SK-N-SH (cell line): ENCODE data around the gene HNRNPUL1. TPM values are rescaled to one million over a fixed set of nuclear protein-coding genes. Genes with fewer than 3 reads are reported as not detected.

ENCODE experiments used
- CTCF ChIA-PET: fragments of 300-600, 350-600 bp; formaldehyde crosslinking; extraction: SDS; loops from one replicate; lab custom pipeline; 2021; lab: Yijun Ruan, JAX
- POLR2A ChIA-PET: fragments of 350-600 bp; sonication (Branson Sonifier 250); formaldehyde crosslinking; extraction: SDS; loops from one replicate; lab custom pipeline; 2020; ENCODE audit warnings: antibody characterized with exemption, inconsistent platforms; lab: Yijun Ruan, JAX
- DNase-seq: peaks from one replicate; pipeline ENCODE4 v3.0.0; 2012
- H2AFZ ChIP-seq: fragments of 200-600 bp; sonication (generic); 2 replicates; pipeline ENCODE4 v1.8.1; 2016; ENCODE audit warnings: antibody characterized with exemption, mild to moderate bottlenecking, low read depth
- H3F3A ChIP-seq: fragments of 200-600 bp; sonication (generic); replicated peaks from 2 replicates; pipeline ENCODE3; 2016; ENCODE audit warnings: antibody characterized with exemption, mild to moderate bottlenecking; ENCODE audit not compliant: insufficient read depth
- H3K27ac ChIP-seq, 2 experiments: fragments of 200-500 bp in 1 of 2; fragments of 200-600 bp in 1 of 2; sonication (Bioruptor generic) in 1 of 2; sonication (generic), shearing (Covaris generic) in 1 of 2; 2 replicates each; pipeline versions ENCODE4 v1.5.1 to v1.6.1; 2014 to 2016; ENCODE audit warnings: low read depth in 2 of 2, inconsistent platforms in 1 of 2, low read length in 1 of 2, mild to moderate bottlenecking in 1 of 2, mixed read lengths in 1 of 2
- H3K27me3 ChIP-seq: fragments of 200-600 bp; sonication (generic), shearing (Covaris generic); 2 replicates; pipeline ENCODE4 v1.6.1; 2016; ENCODE audit warnings: mixed run types; ENCODE audit not compliant: insufficient read depth
- H3K36me3 ChIP-seq, 2 experiments: fragments of 200-500 bp in 1 of 2; fragments of 200-600 bp in 1 of 2; sonication (Bioruptor generic) in 1 of 2; sonication (generic) in 1 of 2; replicated peaks in 1 of 2; 2 replicates each; pipeline versions ENCODE3 to v1.5.1; 2014 to 2016; ENCODE audit warnings: low read length in 1 of 2, mild to moderate bottlenecking in 1 of 2; ENCODE audit not compliant: insufficient read depth in 2 of 2, control insufficient read depth in 1 of 2
- H3K4me1 ChIP-seq, 2 experiments: fragments of 200-500 bp in 1 of 2; fragments of 200-600 bp in 1 of 2; sonication (Bioruptor generic) in 1 of 2; sonication (generic), shearing (Covaris generic) in 1 of 2; 2 replicates each; pipeline versions ENCODE4 v1.5.1 to v1.6.1; 2014 to 2016; ENCODE audit warnings: low read depth in 1 of 2, low read length in 1 of 2, mixed run types in 1 of 2; ENCODE audit not compliant: insufficient read depth in 2 of 2, control insufficient read depth in 1 of 2
- H3K4me2 ChIP-seq: fragments of 200-600 bp; sonication (generic), shearing (Covaris generic); 2 replicates; pipeline ENCODE4 v1.6.1; 2017; ENCODE audit warnings: mixed run types
- H3K4me3 ChIP-seq, 2 experiments: fragments of 200-500 bp in 1 of 2; fragments of 200-600 bp in 1 of 2; sonication (Bioruptor generic) in 1 of 2; sonication (generic), shearing (Covaris generic) in 1 of 2; 2 replicates each; pipeline versions ENCODE4 v1.5.1 to v1.8.1; 2014 to 2016; ENCODE audit warnings: low read depth in 2 of 2, inconsistent platforms in 1 of 2, low read length in 1 of 2, mild to moderate bottlenecking in 1 of 2, mixed read lengths in 1 of 2, moderate library complexity in 1 of 2
- H3K79me2 ChIP-seq: fragments of 200-600 bp; sonication (generic); 2 replicates; pipeline ENCODE4 v1.8.1; 2017; ENCODE audit warnings: mild to moderate bottlenecking; ENCODE audit not compliant: insufficient read depth
- H3K9ac ChIP-seq: fragments of 200-600 bp; sonication (generic); 2 replicates; pipeline ENCODE4 v1.6.1; 2017; ENCODE audit warnings: mixed run types
- H3K9me2 ChIP-seq: fragments of 200-600 bp; sonication (generic); 2 replicates; pipeline ENCODE4 v1.6.1; 2017; ENCODE audit warnings: mixed run types
- H3K9me3 ChIP-seq: fragments of 200-600 bp; sonication (generic); 2 replicates; pipeline ENCODE4 v1.6.1; 2017; ENCODE audit warnings: mixed run types, mild to moderate bottlenecking, moderate library complexity
- H4K20me1 ChIP-seq: fragments of 200-600 bp; sonication (generic); 2 replicates; pipeline ENCODE4 v1.6.1; 2017; ENCODE audit warnings: mild to moderate bottlenecking, mixed run types; ENCODE audit not compliant: insufficient read depth
- EZH2phosphoT487 ChIP-seq: fragments of 200-600 bp; sonication (generic); IDR thresholded peaks from 2 replicates; pipeline ENCODE4 v1.6.1; 2017; ENCODE audit warnings: low read depth, mixed run types, mild to moderate bottlenecking, antibody characterized with exemption, moderate library complexity, borderline replicate concordance
- FOSL2 ChIP-seq: IDR thresholded peaks from 2 replicates; pipeline ENCODE4 v1.4.0; 2012; ENCODE audit warnings: low read depth, mild to moderate bottlenecking, moderate library complexity, borderline replicate concordance
- FOXJ3 ChIP-seq: sonication (generic); formaldehyde crosslinking; IDR thresholded peaks from 2 replicates; pipeline ENCODE4 v1.5.1; 2020; ENCODE audit warnings: mild to moderate bottlenecking, missing genetic modification reagents
- GABPA ChIP-seq: IDR thresholded peaks from 2 replicates; pipeline ENCODE4 v1.4.0; 2012; ENCODE audit warnings: low read depth, mild to moderate bottlenecking
- MEF2A ChIP-seq: IDR thresholded peaks from 2 replicates; pipeline ENCODE4 v1.4.0; 2012; ENCODE audit warnings: low read depth, borderline replicate concordance
- NFIC ChIP-seq: IDR thresholded peaks from 2 replicates; pipeline ENCODE4 v1.4.0; 2012; ENCODE audit warnings: borderline replicate concordance
- POLR2AphosphoS5 ChIP-seq: IDR thresholded peaks from 2 replicates; pipeline ENCODE4 v1.6.1; 2012; ENCODE audit warnings: low read depth, low read length
- TEAD4 ChIP-seq: IDR thresholded peaks from 2 replicates; pipeline ENCODE4 v1.4.0; 2012; ENCODE audit warnings: mild to moderate bottlenecking, borderline replicate concordance; ENCODE audit not compliant: insufficient read depth
- WGBS: methylation state at CpG from one replicate; pipeline ENCODE4 v1.1.6; 2017; ENCODE audit warnings: low lambda C conversion rate; 5-methylcytosine and 5-hydroxymethylcytosine counted together
- polyA plus RNA-seq, 3 experiments: library from polyadenylated mRNA; depleted of rRNA; stranded (reverse); fragments of >200 nt; gene quantifications; 2 replicates each; pipeline ENCODE4 v1.2.3, GENCODE V29; 2012
- TF ChIP-seq, protein P1 (sequence below): fragments of 150-350 bp; IDR thresholded peaks from 2 replicates; pipeline ENCODE4 v1.6.1; 2017; ENCODE audit warnings: antibody characterized with exemption, low read length, low read depth, borderline replicate concordance
- TF ChIP-seq, protein P2 (sequence below): fragments of 200-600 bp; sonication (generic); IDR thresholded peaks from 2 replicates; pipeline ENCODE4 v1.6.1; 2017; ENCODE audit warnings: antibody characterized with exemption, mild to moderate bottlenecking, moderate library complexity

The HNRNPUL1 gene
- polyA plus RNA-seq, 1 of the 3 experiments (the other 2 are of a cell fraction): 41.5 TPM

DNA sequence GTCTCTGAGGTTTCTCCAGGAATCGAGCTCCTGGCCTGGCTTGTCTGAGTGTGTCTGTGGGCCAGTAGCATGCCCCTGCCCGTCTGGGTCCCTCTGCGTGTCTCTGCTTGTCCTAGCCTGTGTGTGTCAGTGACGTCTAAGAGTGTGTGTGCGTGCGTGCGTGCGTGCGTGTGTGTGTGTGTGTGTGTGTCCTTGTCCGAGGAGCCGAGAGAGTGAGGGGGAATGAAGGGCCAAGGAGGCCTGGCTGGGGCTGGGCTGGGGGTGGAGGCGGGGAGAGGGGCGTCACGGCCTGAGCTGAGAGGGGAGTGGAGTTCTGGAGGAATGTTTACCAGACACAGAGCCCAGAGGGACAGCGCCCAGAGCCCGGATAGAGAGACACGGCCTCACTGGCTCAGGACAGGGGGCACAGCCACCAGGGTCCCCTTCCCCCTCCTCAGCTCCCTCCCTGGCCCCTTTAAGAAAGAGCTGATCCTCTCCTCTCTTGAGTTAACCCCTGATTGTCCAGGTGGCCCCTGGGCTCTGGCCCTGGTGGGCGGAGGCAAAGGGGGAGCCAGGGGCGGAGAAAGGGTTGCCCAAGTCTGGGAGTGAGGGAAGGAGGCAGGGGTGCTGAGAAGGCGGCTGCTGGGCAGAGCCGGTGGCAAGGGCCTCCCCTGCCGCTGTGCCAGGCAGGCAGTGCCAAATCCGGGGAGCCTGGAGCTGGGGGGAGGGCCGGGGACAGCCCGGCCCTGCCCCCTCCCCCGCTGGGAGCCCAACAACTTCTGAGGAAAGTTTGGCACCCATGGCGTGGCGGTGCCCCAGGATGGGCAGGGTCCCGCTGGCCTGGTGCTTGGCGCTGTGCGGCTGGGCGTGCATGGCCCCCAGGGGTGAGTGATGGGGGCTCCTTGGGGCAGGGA, 45.3 kb upstream of the HNRNPUL1 start, which contains the start of gene AXL (continued):
- TF ChIP-seq EZH2phosphoT487: no peak
- TF ChIP-seq FOSL2: no peak
- TF ChIP-seq MEF2A: no peak
- no peak for TF ChIP-seq GABPA
- TF ChIP-seq NFIC: peak; percentile 39; the same call in 1 of the 2 replicates
- peak; percentile 37; the same call in 1 of the 2 replicates for TF ChIP-seq TEAD4
- TF ChIP-seq, protein P1, sequence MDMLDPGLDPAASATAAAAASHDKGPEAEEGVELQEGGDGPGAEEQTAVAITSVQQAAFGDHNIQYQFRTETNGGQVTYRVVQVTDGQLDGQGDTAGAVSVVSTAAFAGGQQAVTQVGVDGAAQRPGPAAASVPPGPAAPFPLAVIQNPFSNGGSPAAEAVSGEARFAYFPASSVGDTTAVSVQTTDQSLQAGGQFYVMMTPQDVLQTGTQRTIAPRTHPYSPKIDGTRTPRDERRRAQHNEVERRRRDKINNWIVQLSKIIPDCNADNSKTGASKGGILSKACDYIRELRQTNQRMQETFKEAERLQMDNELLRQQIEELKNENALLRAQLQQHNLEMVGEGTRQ: no peak
- TF ChIP-seq FOXJ3 (CRISPR knock-in tag): no peak

DNA sequence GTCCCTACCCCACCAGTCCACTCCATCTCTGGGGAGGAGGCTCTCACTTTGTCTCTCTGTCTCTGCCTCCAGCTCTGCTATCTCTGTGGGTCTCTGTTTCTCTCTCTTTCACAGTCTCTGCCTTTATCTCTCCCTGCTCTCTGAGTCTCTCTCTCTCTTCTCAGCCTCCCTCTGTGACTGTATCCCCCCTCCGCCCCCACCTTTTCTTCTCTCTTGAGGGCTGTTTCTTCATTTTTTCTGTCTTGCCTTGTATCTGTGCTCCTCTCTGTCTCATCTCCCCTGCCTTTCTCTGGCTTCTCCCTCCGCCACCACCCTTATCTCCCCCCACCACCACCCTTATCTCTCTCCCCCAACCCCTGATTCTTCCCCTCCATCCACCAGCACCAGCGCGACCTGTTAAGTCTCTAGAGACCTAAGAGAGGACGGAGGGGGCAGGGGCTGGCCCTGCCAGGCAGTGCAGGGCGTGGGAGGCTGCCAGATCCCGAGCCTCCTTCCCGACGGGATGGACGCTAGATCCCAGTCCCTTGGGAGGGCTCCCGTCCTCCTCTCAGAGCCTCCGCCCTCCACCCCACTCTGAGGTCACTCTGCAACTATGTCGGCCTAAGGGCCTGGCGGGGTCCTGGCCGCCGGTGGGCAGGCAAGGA, 44.1 kb upstream of the HNRNPUL1 start:
- Histone ChIP-seq H3K4me1 (peaks cover 0 to 13% of the 10 kb centered on the region in 2 experiments; a peak in 2 of 4 replicates), H3K9me2 (no peaks in the 10 kb centered on the region), H3K36me3 (peaks cover 0 to 10% of the 10 kb centered on the region in 2 experiments), H4K20me1 (no peaks in the 10 kb centered on the region), H3K9me3 (no peaks in the 10 kb centered on the region), H3K9ac (peak overlapping the region; percentile 99), H3K27ac (peak overlapping the region in 1 of 2 experiments; percentile 96; a peak in 3 of 4 replicates), H3K27me3 (no peaks in the 10 kb centered on the region), H3K4me2 (peak overlapping the region; percentile 96), H3K79me2 (peaks cover 67% of the 10 kb centered on the region), H3F3A (peaks cover 40% of the 10 kb centered on the region), H3K4me3 (peak overlapping the region; percentile 53 to 81), H2AFZ (no peak overlapping the region)
- WGBS: 8% methylated on average over 16 of the region's 16 CpGs
- no peak for DNase-seq
- ChIA-PET POLR2A (no interaction called here), CTCF (interaction anchor here (0.7 to 1.1 kb wide), 3 partner anchors 16 to 43 kb away, joined by 3 to 5 read pairs (median 3); no protein-coding TSS in a partner anchor)
- TF ChIP-seq TEAD4: no peak
- TF ChIP-seq FOSL2: no peak
- TF ChIP-seq, protein P2, sequence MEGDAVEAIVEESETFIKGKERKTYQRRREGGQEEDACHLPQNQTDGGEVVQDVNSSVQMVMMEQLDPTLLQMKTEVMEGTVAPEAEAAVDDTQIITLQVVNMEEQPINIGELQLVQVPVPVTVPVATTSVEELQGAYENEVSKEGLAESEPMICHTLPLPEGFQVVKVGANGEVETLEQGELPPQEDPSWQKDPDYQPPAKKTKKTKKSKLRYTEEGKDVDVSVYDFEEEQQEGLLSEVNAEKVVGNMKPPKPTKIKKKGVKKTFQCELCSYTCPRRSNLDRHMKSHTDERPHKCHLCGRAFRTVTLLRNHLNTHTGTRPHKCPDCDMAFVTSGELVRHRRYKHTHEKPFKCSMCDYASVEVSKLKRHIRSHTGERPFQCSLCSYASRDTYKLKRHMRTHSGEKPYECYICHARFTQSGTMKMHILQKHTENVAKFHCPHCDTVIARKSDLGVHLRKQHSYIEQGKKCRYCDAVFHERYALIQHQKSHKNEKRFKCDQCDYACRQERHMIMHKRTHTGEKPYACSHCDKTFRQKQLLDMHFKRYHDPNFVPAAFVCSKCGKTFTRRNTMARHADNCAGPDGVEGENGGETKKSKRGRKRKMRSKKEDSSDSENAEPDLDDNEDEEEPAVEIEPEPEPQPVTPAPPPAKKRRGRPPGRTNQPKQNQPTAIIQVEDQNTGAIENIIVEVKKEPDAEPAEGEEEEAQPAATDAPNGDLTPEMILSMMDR: no peak
- TF ChIP-seq POLR2AphosphoS5: no peak
